GM18520 (cell line): ENCODE measurements around the gene ERBB4.

Source experiments
- ATAC-seq: cut with Tn5 transposase; IDR thresholded peaks from one replicate; pipeline ENCODE4 v1.9.1; 2021; ENCODE audit not compliant: unreplicated experiment

Gene ERBB4

GRCh38 chr2:212364112-212364985, 174.3 kb downstream of the ERBB4 start:
- ATAC-seq, result no peak

- no peak for ATAC-seq
Observed at GRCh38 chr2:212361174-212361756, 177.3 kb downstream of the ERBB4 start.

- no peak for ATAC-seq
Observed at GRCh38 chr2:212360068-212360460, 178.5 kb downstream of the ERBB4 start.

GRCh38 chr2:212359425-212360067, 179.1 kb downstream of the ERBB4 start:
- no peak for ATAC-seq

GRCh38 chr2:212357606-212358005, 181.0 kb downstream of the ERBB4 start:
- no peak for ATAC-seq

GRCh38 chr2:212354382-212354781, 184.2 kb downstream of the ERBB4 start:
- ATAC-seq, result no peak

- ATAC-seq, result no peak
Observed at GRCh38 chr2:212348501-212348900, 190.1 kb downstream of the ERBB4 start.

- no peak for ATAC-seq
Observed at GRCh38 chr2:212346865-212347264, 191.7 kb downstream of the ERBB4 start.

GRCh38 chr2:212345966-212346365, 192.6 kb downstream of the ERBB4 start:
- ATAC-seq, result no peak

- ATAC-seq, result no peak
Observed at GRCh38 chr2:212344131-212344530, 194.5 kb downstream of the ERBB4 start.

- ATAC-seq, result no peak
Observed at GRCh38 chr2:212343167-212343566, 195.4 kb downstream of the ERBB4 start.

- no peak for ATAC-seq
Observed at GRCh38 chr2:212337486-212338343, 200.9 kb downstream of the ERBB4 start.

GRCh38 chr2:212337036-212337435, 201.6 kb downstream of the ERBB4 start:
- no peak for ATAC-seq

- no peak for ATAC-seq
Observed at GRCh38 chr2:212330263-212330662, 208.3 kb downstream of the ERBB4 start.

GRCh38 chr2:212328712-212329496, 209.7 kb downstream of the ERBB4 start:
- ATAC-seq, result no peak

- no peak for ATAC-seq
Observed at GRCh38 chr2:212328136-212328535, 210.5 kb downstream of the ERBB4 start.

- ATAC-seq, result no peak
Observed at GRCh38 chr2:212327171-212327809, 211.3 kb downstream of the ERBB4 start.

- no peak for ATAC-seq
Observed at GRCh38 chr2:212318636-212319035, 220.0 kb downstream of the ERBB4 start.

GRCh38 chr2:212314680-212315079, 223.9 kb downstream of the ERBB4 start:
- no peak for ATAC-seq
